Measurements from ENCODE around the gene CCDC61. TPM values are rescaled to one million over a fixed set of nuclear protein-coding genes. Genes with fewer than 3 reads are reported as not detected.

The CCDC61 gene
- total RNA-seq, 1 donor from 2014 or later = 12.4 TPM

DNA sequence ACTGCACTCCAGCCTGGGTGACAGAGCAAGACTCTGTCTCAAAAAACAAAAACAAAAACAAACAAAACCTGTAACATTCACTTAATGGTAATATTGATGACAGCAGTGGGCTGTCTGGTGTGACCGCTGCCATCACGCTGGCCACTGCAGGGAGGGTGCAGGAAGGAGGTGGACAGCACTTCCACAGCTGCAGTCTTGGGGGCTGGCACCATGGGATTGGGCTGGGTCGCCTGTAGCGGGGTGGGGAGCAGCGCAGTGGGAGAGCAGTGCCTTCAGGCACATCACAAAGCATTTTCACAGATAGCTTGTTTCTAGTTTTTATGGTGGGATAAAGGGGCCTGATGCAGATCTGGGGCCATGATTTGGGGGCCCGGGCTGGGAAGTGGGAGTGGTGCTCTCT, 40.3 kb downstream of the CCDC61 start:
- Mint-ChIP-seq H3K4me3 (ENCODE audit: unreplicated experiment) (no peak overlapping the region), H3K9me3 (ENCODE audit: unreplicated experiment) (no peaks in the 10 kb centered on the region)

DNA sequence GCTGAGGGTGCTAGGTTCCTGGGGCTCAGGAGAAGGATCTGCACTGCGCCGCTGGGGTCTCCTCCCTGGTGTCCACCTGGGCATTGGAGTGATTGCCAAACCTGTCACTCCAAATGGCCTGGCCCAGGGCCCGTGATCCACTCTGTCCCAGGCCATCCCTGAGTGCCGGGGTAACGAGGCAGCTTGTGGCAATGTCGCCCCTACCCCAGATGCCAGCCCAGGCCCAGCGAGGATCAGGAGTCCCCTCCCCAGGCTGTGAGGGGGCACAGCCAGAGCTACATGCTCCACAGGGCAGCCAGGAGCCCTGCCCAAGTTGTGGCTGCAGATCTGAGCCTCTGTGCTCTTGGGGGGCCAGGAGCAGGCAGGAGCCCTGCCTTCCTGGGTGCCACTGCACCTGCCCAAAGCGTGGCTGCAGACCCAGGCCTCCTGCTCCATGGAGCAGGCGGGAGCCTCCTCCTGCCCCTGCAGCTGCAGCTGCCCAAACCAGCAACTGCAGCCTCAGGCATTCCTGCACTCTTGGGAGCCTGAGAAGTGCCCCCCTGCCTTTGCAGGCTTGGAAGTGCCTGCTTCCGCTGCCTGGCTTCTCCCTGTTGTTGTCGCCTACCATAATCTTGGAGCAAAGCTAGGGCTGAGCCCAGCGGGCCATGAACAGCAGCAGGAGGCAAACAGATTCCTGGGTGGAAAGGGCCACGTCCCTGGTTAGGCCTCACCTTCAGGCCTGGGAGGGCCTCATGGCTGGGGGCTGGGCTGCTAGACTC, 40.9 kb downstream of the CCDC61 start:
- Mint-ChIP-seq H3K4me1 (ENCODE audit: unreplicated experiment) (no peaks in the 10 kb centered on the region), H3K9me3 (ENCODE audit: unreplicated experiment) (no peaks in the 10 kb centered on the region), H3K27ac (ENCODE audit: unreplicated experiment) (no peak overlapping the region), H3K4me3 (ENCODE audit: unreplicated experiment) (no peak overlapping the region), H3K36me3 (ENCODE audit: unreplicated experiment) (peaks cover 1% of the 10 kb centered on the region), H3K27me3 (ENCODE audit: unreplicated experiment) (peaks cover 23% of the 10 kb centered on the region)
- TF ChIP-seq, protein P1, sequence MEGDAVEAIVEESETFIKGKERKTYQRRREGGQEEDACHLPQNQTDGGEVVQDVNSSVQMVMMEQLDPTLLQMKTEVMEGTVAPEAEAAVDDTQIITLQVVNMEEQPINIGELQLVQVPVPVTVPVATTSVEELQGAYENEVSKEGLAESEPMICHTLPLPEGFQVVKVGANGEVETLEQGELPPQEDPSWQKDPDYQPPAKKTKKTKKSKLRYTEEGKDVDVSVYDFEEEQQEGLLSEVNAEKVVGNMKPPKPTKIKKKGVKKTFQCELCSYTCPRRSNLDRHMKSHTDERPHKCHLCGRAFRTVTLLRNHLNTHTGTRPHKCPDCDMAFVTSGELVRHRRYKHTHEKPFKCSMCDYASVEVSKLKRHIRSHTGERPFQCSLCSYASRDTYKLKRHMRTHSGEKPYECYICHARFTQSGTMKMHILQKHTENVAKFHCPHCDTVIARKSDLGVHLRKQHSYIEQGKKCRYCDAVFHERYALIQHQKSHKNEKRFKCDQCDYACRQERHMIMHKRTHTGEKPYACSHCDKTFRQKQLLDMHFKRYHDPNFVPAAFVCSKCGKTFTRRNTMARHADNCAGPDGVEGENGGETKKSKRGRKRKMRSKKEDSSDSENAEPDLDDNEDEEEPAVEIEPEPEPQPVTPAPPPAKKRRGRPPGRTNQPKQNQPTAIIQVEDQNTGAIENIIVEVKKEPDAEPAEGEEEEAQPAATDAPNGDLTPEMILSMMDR (IDR thresholded peaks at IDR 0.05) = no peak
- DNase-seq (ENCODE audit: extremely low spot score, unreplicated experiment) = no peak

More for the DNA sequence above, 40.3 kb downstream of the CCDC61 start:
- peaks cover 16% of the 10 kb centered on the region for H3K27me3 Mint-ChIP-seq (ENCODE audit: unreplicated experiment)
- no peak for DNase-seq (ENCODE audit: extremely low spot score, unreplicated experiment)
- peaks cover 1% of the 10 kb centered on the region for H3K36me3 Mint-ChIP-seq (ENCODE audit: unreplicated experiment)
- no peak overlapping the region for H3K27ac Mint-ChIP-seq (ENCODE audit: unreplicated experiment)
- H3K4me1 Mint-ChIP-seq (ENCODE audit: unreplicated experiment) = no peaks in the 10 kb centered on the region
- TF ChIP-seq, protein P1 (IDR thresholded peaks at IDR 0.05) = no peak

DNA sequence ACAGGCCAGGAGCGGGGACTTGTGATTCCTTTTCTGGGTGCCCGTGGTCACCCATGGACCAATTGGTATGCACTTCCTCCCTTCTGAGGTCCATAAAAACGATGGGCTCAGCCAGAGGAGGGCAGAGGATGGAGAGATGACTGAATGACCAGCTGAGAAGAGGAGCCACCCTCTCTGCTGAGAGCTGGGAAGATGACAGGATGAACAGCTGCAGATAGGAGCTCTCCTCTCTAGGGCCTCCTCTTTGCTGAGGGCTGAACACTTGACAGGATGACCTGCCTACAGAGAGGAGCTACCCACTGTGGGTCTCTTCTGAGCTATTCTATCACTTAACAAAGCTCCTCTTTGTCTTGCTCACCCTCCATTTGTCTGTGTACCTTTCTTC, 41.5 kb downstream of the CCDC61 start:
- H3K9me3 Mint-ChIP-seq (ENCODE audit: unreplicated experiment) = no peaks in the 10 kb centered on the region
- peaks cover 27% of the 10 kb centered on the region for H3K27me3 Mint-ChIP-seq (ENCODE audit: unreplicated experiment)
- no peak for DNase-seq (ENCODE audit: extremely low spot score, unreplicated experiment)
- H3K36me3 Mint-ChIP-seq (ENCODE audit: unreplicated experiment) = peaks cover 1% of the 10 kb centered on the region
- no peak overlapping the region for H3K4me3 Mint-ChIP-seq (ENCODE audit: unreplicated experiment)
- no peak overlapping the region for H3K27ac Mint-ChIP-seq (ENCODE audit: unreplicated experiment)
- H3K4me1 Mint-ChIP-seq (ENCODE audit: unreplicated experiment) = no peaks in the 10 kb centered on the region
- TF ChIP-seq, protein P1 (IDR thresholded peaks at IDR 0.05) = no peak

GRCh38 chr19:46040125-46040524, 44.9 kb downstream of the CCDC61 start:
- no peaks in the 10 kb centered on the region for H3K4me1 Mint-ChIP-seq (ENCODE audit: unreplicated experiment)
- TF ChIP-seq, protein P1 (IDR thresholded peaks at IDR 0.05) = no peak
- no peak for DNase-seq (ENCODE audit: extremely low spot score, unreplicated experiment)
- H3K4me3 Mint-ChIP-seq (ENCODE audit: unreplicated experiment) = no peak overlapping the region
- H3K36me3 Mint-ChIP-seq (ENCODE audit: unreplicated experiment) = peaks cover 1% of the 10 kb centered on the region
- peaks cover 44% of the 10 kb centered on the region for H3K27me3 Mint-ChIP-seq (ENCODE audit: unreplicated experiment)
- no peak overlapping the region for H3K27ac Mint-ChIP-seq (ENCODE audit: unreplicated experiment)
- peaks cover 10% of the 10 kb centered on the region for H3K9me3 Mint-ChIP-seq (ENCODE audit: unreplicated experiment)

DNA sequence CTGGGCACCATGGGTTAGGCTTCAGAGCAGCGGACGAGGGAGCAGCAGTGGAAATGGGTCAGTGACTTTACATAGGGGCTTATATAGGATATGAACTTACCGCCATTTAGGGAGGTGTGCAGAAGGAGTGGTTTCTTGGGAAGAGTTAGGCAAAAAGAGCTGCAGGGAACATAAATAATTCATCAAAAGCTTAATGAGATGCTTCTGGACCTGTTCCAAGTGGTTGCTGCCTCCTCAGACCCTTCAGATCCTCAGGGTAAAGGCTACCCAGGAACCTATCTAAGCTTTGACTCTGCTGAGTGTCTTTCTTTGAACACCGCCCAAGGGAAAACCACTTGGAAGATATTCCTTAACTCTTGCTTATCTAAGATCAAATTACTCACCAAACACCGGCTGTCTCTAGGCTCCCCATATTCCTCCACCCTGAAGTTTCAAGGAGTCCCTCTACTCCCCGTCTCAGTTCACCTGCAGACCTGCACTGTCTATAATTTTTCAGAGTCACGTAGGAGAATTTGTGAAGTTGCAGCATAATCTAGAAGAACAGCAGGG, 45.8 kb downstream of the CCDC61 start, which contains the start of gene IGFL4:
IGFL4 (minus strand) TSS at position 51 of the 549 bp plus-strand sequence; CDS start at position 11, 40 bp downstream.
- Mint-ChIP-seq H3K4me1 (ENCODE audit: unreplicated experiment) (no peaks in the 10 kb centered on the region), H3K27me3 (ENCODE audit: unreplicated experiment) (peaks cover 46% of the 10 kb centered on the region), H3K36me3 (ENCODE audit: unreplicated experiment) (peaks cover 1% of the 10 kb centered on the region), H3K9me3 (ENCODE audit: unreplicated experiment) (peaks cover 10% of the 10 kb centered on the region), H3K4me3 (ENCODE audit: unreplicated experiment) (no peak within 1 kb of the TSS), H3K27ac (ENCODE audit: unreplicated experiment) (no peak within 1 kb of the TSS)
- TF ChIP-seq, protein P1 (IDR thresholded peaks at IDR 0.05) = no peak
- DNase-seq (ENCODE audit: extremely low spot score, unreplicated experiment) = no peak
